Measurements from ENCODE around the gene AMZ1. TPM values are rescaled to one million over a fixed set of nuclear protein-coding genes. Genes with fewer than 3 reads are reported as not detected.

AMZ1 gene
- total RNA-seq (2014; rRNA removed; shearing (Covaris generic)) = not detected in 2 replicates

- no peak for DNase-seq (ENCODE audit: low spot score)
These were observed at the start of gene AMZ1 for GRCh38 chr7:2687881-2688318. Gene AMZ1, plus strand, starts transcription at chr7:2688202. Its CDS starts 12,250 bp downstream, at chr7:2700452.

- no peak for DNase-seq (ENCODE audit: low spot score)
These were observed 49.6 kb upstream of the AMZ1 start for GRCh38 chr7:2638224-2638991.

- no peak for DNase-seq (ENCODE audit: low spot score)
These were observed 48.8 kb upstream of the AMZ1 start for GRCh38 chr7:2639181-2639681.

- DNase-seq (ENCODE audit: low spot score) = no peak
These were observed 48.1 kb upstream of the AMZ1 start for GRCh38 chr7:2639695-2640481.

- DNase-seq (ENCODE audit: low spot score) = no peak
These were observed 47.5 kb upstream of the AMZ1 start for GRCh38 chr7:2640482-2640830.

GRCh38 chr7:2640846-2641316 is 47.1 kb upstream of the AMZ1 start:
- DNase-seq (ENCODE audit: low spot score) = no peak

GRCh38 chr7:2641406-2642393 is 46.3 kb upstream of the AMZ1 start:
- no peak for DNase-seq (ENCODE audit: low spot score)

- peak; percentile 48 for DNase-seq (ENCODE audit: low spot score)
These were observed 44.4 kb upstream of the AMZ1 start for GRCh38 chr7:2643386-2644219.

- no peak for DNase-seq (ENCODE audit: low spot score)
These were observed 43.8 kb upstream of the AMZ1 start for GRCh38 chr7:2644220-2644561.

GRCh38 chr7:2644562-2645273 is 43.3 kb upstream of the AMZ1 start:
- no peak for DNase-seq (ENCODE audit: low spot score)

GRCh38 chr7:2645274-2645868 is 42.6 kb upstream of the AMZ1 start:
- no peak for DNase-seq (ENCODE audit: low spot score)

- no peak for DNase-seq (ENCODE audit: low spot score)
These were observed 41.7 kb upstream of the AMZ1 start for GRCh38 chr7:2646336-2646679.

- DNase-seq (ENCODE audit: low spot score) = no peak
These were observed 41.1 kb upstream of the AMZ1 start for GRCh38 chr7:2646680-2647571.

GRCh38 chr7:2647594-2648172 is 40.3 kb upstream of the AMZ1 start:
- no peak for DNase-seq (ENCODE audit: low spot score)

- no peak for DNase-seq (ENCODE audit: low spot score)
These were observed 38.7 kb upstream of the AMZ1 start for GRCh38 chr7:2649139-2649838.

GRCh38 chr7:2649991-2650390 is 38.0 kb upstream of the AMZ1 start:
- no peak for DNase-seq (ENCODE audit: low spot score)

GRCh38 chr7:2650451-2650850 is 37.6 kb upstream of the AMZ1 start:
- DNase-seq (ENCODE audit: low spot score) = no peak

- DNase-seq (ENCODE audit: low spot score) = no peak
These were observed 36.7 kb upstream of the AMZ1 start for GRCh38 chr7:2651336-2651735.

All from HT-29 (cell line).